Astrocyte (in vitro differentiated cells and primary cell): ENCODE results near the gene COQ10A.

Experiments
- EZH2 ChIP-seq: IDR thresholded peaks from 2 replicates; pipeline ENCODE4 v1.6.1; 2012; ENCODE audit warnings: mild to moderate bottlenecking, low read length, inconsistent platforms; ENCODE audit not compliant: insufficient read depth
- TF ChIP-seq, protein P1 (sequence below): IDR thresholded peaks from 2 replicates; pipeline ENCODE4 v1.5.1; 2011; ENCODE audit warnings: low read depth, mild to moderate bottlenecking, inconsistent platforms, low read length, moderate library complexity; ENCODE audit not compliant: insufficient read depth

DNA sequence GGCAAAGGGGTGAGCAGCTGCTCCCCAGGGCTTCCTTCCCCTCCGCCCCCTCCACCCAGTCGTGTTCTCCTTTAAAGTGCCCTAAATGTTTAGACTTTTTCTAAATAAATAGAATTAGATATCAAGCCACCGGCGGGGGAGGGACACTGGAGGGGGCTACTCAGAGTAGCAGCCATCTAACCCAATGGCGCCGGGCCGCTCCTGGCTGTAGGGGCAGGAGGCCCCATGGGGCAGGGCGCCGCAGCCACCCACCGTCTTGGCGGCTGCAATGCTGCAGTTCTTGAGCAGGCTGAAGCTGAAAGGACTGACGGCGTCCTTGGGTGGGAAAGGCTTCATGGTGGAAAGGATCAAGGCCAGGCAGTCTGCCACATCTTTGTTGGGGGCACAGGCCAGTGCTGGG is 23.8 kb upstream of the COQ10A start:
- TF ChIP-seq, protein P1, sequence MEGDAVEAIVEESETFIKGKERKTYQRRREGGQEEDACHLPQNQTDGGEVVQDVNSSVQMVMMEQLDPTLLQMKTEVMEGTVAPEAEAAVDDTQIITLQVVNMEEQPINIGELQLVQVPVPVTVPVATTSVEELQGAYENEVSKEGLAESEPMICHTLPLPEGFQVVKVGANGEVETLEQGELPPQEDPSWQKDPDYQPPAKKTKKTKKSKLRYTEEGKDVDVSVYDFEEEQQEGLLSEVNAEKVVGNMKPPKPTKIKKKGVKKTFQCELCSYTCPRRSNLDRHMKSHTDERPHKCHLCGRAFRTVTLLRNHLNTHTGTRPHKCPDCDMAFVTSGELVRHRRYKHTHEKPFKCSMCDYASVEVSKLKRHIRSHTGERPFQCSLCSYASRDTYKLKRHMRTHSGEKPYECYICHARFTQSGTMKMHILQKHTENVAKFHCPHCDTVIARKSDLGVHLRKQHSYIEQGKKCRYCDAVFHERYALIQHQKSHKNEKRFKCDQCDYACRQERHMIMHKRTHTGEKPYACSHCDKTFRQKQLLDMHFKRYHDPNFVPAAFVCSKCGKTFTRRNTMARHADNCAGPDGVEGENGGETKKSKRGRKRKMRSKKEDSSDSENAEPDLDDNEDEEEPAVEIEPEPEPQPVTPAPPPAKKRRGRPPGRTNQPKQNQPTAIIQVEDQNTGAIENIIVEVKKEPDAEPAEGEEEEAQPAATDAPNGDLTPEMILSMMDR: no peak
- no peak for TF ChIP-seq EZH2
